IMR-90 (cell line): Measurements from ENCODE around the gene SUGCT. TPM values are rescaled to one million over a fixed set of nuclear protein-coding genes. Genes with fewer than 3 reads are reported as not detected.
A peak's percentile ranks its signal among the peaks of the same experiment; 100 is the strongest.

Experiments used
- ATAC-seq: fragments of 200-7000 bp; cut with Tn5 transposase; 2 replicates; pipeline ENCODE4 v1.9.1; 2020; ENCODE audit warnings: low read depth, mild to moderate bottlenecking, moderate library complexity
- BruUV-seq: library from RNA; stranded (reverse); fragments of 400-500 nt; replicated peaks from 2 replicates; lab custom pipeline; 2021; lab: Mats Ljungman, UMichigan
- CTCF ChIA-PET: fragments of 300-600 bp; formaldehyde crosslinking; extraction: SDS; loops from one replicate; lab custom pipeline; 2021; ENCODE audit warnings: antibody characterized with exemption; lab: Yijun Ruan, JAX
- POLR2A ChIA-PET: fragments of 300-600 bp; sonication (Branson Sonifier 250); formaldehyde crosslinking; loops from one replicate; lab custom pipeline; 2022; ENCODE audit warnings: antibody characterized with exemption; ENCODE audit not compliant: unreplicated experiment; lab: Charles Lee
- DNase-seq: peaks from one replicate; pipeline ENCODE4 v3.0.0; 2013
- H2AFZ ChIP-seq: replicated peaks from 2 replicates; pipeline ENCODE3; 2013; ENCODE audit warnings: low read length, mild to moderate bottlenecking; ENCODE audit not compliant: poor library complexity
- H2AK5ac ChIP-seq: 2 replicates; pipeline ENCODE4 v1.6.1; 2013; ENCODE audit warnings: low read depth, low read length, inconsistent platforms
- H2AK9ac ChIP-seq: replicated peaks from 2 replicates; pipeline ENCODE3; 2013; ENCODE audit warnings: mild to moderate bottlenecking, low read depth, low read length, moderate library complexity; ENCODE audit not compliant: poor library complexity
- H2BK120ac ChIP-seq: 2 replicates; pipeline ENCODE4 v1.6.1; 2013; ENCODE audit warnings: low read depth, low read length, inconsistent platforms
- H2BK15ac ChIP-seq: 3 replicates; pipeline ENCODE4 v1.6.1; 2013; ENCODE audit warnings: low read depth, low read length, inconsistent platforms
- H2BK20ac ChIP-seq: 2 replicates; pipeline ENCODE4 v1.6.1; 2013; ENCODE audit warnings: low read depth, mild to moderate bottlenecking, inconsistent platforms, low read length, moderate library complexity
- H2BK5ac ChIP-seq: 2 replicates; pipeline ENCODE4 v1.6.1; 2013; ENCODE audit warnings: mild to moderate bottlenecking, low read depth, low read length, inconsistent platforms; ENCODE audit not compliant: poor library complexity, severe bottlenecking
- H3K14ac ChIP-seq: replicated peaks from 2 replicates; pipeline ENCODE4 v1.6.1; 2013; ENCODE audit warnings: low read depth, low read length, inconsistent platforms
- H3K18ac ChIP-seq: 2 replicates; pipeline ENCODE4 v1.6.1; 2013; ENCODE audit warnings: low read depth, low read length, control low read depth
- H3K23ac ChIP-seq: 2 replicates; pipeline ENCODE4 v1.6.1; 2013; ENCODE audit warnings: low read depth, low read length, inconsistent platforms
- H3K27ac ChIP-seq: 2 replicates; pipeline ENCODE4 v1.5.1; 2013; ENCODE audit warnings: mild to moderate bottlenecking, control low read depth, low read length; ENCODE audit not compliant: insufficient read depth
- H3K27me3 ChIP-seq: 2 replicates; pipeline ENCODE4 v1.6.1; 2013; ENCODE audit warnings: low read length; ENCODE audit not compliant: control insufficient read depth, insufficient read depth
- H3K36me3 ChIP-seq: 2 replicates; pipeline ENCODE4 v1.6.1; 2013; ENCODE audit warnings: low read length, mixed read lengths; ENCODE audit not compliant: control insufficient read depth, insufficient read depth
- H3K4ac ChIP-seq: 2 replicates; pipeline ENCODE4 v1.6.1; 2013; ENCODE audit warnings: low read depth, low read length, inconsistent platforms
- H3K4me1 ChIP-seq: 2 replicates; pipeline ENCODE4 v1.6.1; 2013; ENCODE audit warnings: low read length, mixed read lengths; ENCODE audit not compliant: control insufficient read depth, insufficient read depth
- H3K4me2 ChIP-seq: 2 replicates; pipeline ENCODE4 v1.6.1; 2013; ENCODE audit warnings: low read depth, mild to moderate bottlenecking, control low read depth, low read length, moderate library complexity
- H3K4me3 ChIP-seq: 2 replicates; pipeline ENCODE4 v1.5.1; 2013; ENCODE audit warnings: low read depth, mild to moderate bottlenecking, control low read depth, low read length, moderate library complexity; ENCODE audit not compliant: insufficient read depth
- H3K56ac ChIP-seq: 2 replicates; pipeline ENCODE4 v1.6.1; 2013; ENCODE audit warnings: low read length, inconsistent platforms; ENCODE audit not compliant: insufficient read depth; ENCODE audit errors: extremely low read depth
- H3K79me1 ChIP-seq, 2 experiments: 2 replicates each; pipeline ENCODE4 v1.6.1; 2013; ENCODE audit warnings: low read length in 2 of 2, inconsistent platforms in 1 of 2, low read depth in 1 of 2
- H3K9ac ChIP-seq: 2 replicates; pipeline ENCODE4 v1.6.1; 2013; ENCODE audit warnings: low read depth, low read length, control low read depth
- H3K9me1 ChIP-seq: 2 replicates; pipeline ENCODE4 v1.6.1; 2013; ENCODE audit warnings: low read length, inconsistent platforms; ENCODE audit not compliant: insufficient read depth
- H3K9me3 ChIP-seq: 2 replicates; pipeline ENCODE4 v1.6.1; 2013; ENCODE audit warnings: low read length; ENCODE audit not compliant: control insufficient read depth, insufficient read depth
- H4K20me1 ChIP-seq: 2 replicates; pipeline ENCODE4 v1.6.1; 2013; ENCODE audit warnings: low read length, inconsistent platforms; ENCODE audit not compliant: insufficient read depth
- H4K5ac ChIP-seq: 2 replicates; pipeline ENCODE4 v1.6.1; 2013; ENCODE audit warnings: mild to moderate bottlenecking, low read depth, low read length, control low read depth
- H4K8ac ChIP-seq, 2 experiments: 2 replicates each; pipeline ENCODE4 v1.6.1; 2013; ENCODE audit warnings: low read depth in 2 of 2, low read length in 2 of 2, control low read depth in 1 of 2, inconsistent platforms in 1 of 2
- H4K91ac ChIP-seq: 2 replicates; pipeline ENCODE4 v1.6.1; 2013; ENCODE audit warnings: low read depth, low read length, inconsistent platforms; ENCODE audit not compliant: insufficient read depth
- BHLHE40 ChIP-seq: fragments of 150-350 bp; IDR thresholded peaks from 2 replicates; pipeline ENCODE4 v1.6.1; 2016; ENCODE audit warnings: mild to moderate bottlenecking, low read depth, low read length
- CEBPB ChIP-seq: IDR thresholded peaks from 2 replicates; pipeline ENCODE4 v1.6.1; 2012; ENCODE audit warnings: low read depth, low read length, improper control_type of control experiment
- CHD1 ChIP-seq: IDR thresholded peaks from 2 replicates; pipeline ENCODE4 v1.6.1; 2012; ENCODE audit warnings: low read depth, low read length, improper control_type of control experiment
- CTCF ChIP-seq: conservative IDR thresholded peaks from 2 replicates; pipeline ENCODE4 v1.5.1; 2012; ENCODE audit warnings: mild to moderate bottlenecking, low read depth, low read length, improper control_type of control experiment
- ELK1 ChIP-seq: fragments of 150-350 bp; IDR thresholded peaks from 2 replicates; pipeline ENCODE4 v1.6.1; 2016; ENCODE audit warnings: low read depth, mild to moderate bottlenecking, low read length, moderate library complexity, borderline replicate concordance
- FOS ChIP-seq: fragments of 150-350 bp; IDR thresholded peaks from 2 replicates; pipeline ENCODE4 v1.6.1; 2016; ENCODE audit warnings: low read depth, low read length
- MAFK ChIP-seq: IDR thresholded peaks from 2 replicates; pipeline ENCODE4 v1.6.1; 2012; ENCODE audit warnings: low read depth, low read length, improper control_type of control experiment
- MAZ ChIP-seq: IDR thresholded peaks from 2 replicates; pipeline ENCODE4 v1.6.1; 2012; ENCODE audit warnings: low read depth, mild to moderate bottlenecking, low read length, improper control_type of control experiment, moderate library complexity, borderline replicate concordance
- MXI1 ChIP-seq: IDR thresholded peaks from 2 replicates; pipeline ENCODE4 v1.6.1; 2012; ENCODE audit warnings: low read depth, mild to moderate bottlenecking, low read length, moderate library complexity, borderline replicate concordance
- NFE2L2 ChIP-seq: fragments of 150-350 bp; IDR thresholded peaks from 2 replicates; pipeline ENCODE4 v1.6.1; 2016; ENCODE audit warnings: low read depth, mild to moderate bottlenecking, low read length
- POLR2A ChIP-seq: IDR thresholded peaks from 2 replicates; pipeline ENCODE4 v1.6.1; 2012; ENCODE audit warnings: mild to moderate bottlenecking, low read depth, low read length
- RAD21 ChIP-seq: IDR thresholded peaks from 2 replicates; pipeline ENCODE4 v1.6.1; 2012; ENCODE audit warnings: low read length, improper control_type of control experiment
- RCOR1 ChIP-seq: IDR thresholded peaks from 2 replicates; pipeline ENCODE4 v1.6.1; 2012; ENCODE audit warnings: mild to moderate bottlenecking, low read length, improper control_type of control experiment; ENCODE audit not compliant: insufficient replicate concordance
- RFX5 ChIP-seq: IDR thresholded peaks from 2 replicates; pipeline ENCODE4 v1.8.0; 2012; ENCODE audit warnings: low read depth, mild to moderate bottlenecking, low read length, moderate library complexity
- SMC3 ChIP-seq: fragments of 150-350 bp; IDR thresholded peaks from 2 replicates; pipeline ENCODE4 v1.6.1; 2016; ENCODE audit warnings: low read depth, mild to moderate bottlenecking, antibody characterized with exemption, low read length, moderate library complexity
- USF2 ChIP-seq: fragments of 150-350 bp; IDR thresholded peaks from 2 replicates; pipeline ENCODE4 v1.6.1; 2017; ENCODE audit warnings: mild to moderate bottlenecking, antibody characterized with exemption, low read length, low read depth
- WGBS, 2 experiments: methylation state at CpG; one replicate each; pipeline versions ENCODE4 v1.1.5 to v1.1.7; 2013; ENCODE audit warnings: missing lambda C conversion rate in 2 of 2; ENCODE audit not compliant: insufficient read length in 1 of 2; ENCODE audit errors: extremely low coverage in 2 of 2; 5-methylcytosine and 5-hydroxymethylcytosine counted together
- dilution Hi-C: fragments of 300-500 bp; cut with HindIII; formaldehyde crosslinking; loops from one replicate; pipeline ENCODE4 v1.14.3; 2018; ENCODE audit warnings: low sequenced_read_pairs; ENCODE audit not compliant: unreplicated experiment
- in situ Hi-C: fragments of 300-500 bp; cut with MboI; formaldehyde crosslinking; loops from 3 replicates; pipeline ENCODE4 v1.14.3; 2019; ENCODE audit warnings: low sequenced_read_pairs, inconsistent platforms, mixed read lengths
- intact Hi-C: fragments of 100-400 bp; cut with micrococcal nuclease; formaldehyde crosslinking; loops from 2 replicates; pipeline ENCODE4 v1.10.0; 2022
- polyA plus RNA-seq, 3 experiments: library from polyadenylated mRNA; depleted of rRNA; stranded (reverse); fragments of >200 nt; gene quantifications; 2 replicates each; pipeline ENCODE4 v1.2.3, GENCODE V29; 2012; ENCODE audit warnings: low replicate concordance in 1 of 3
- total RNA-seq: library from RNA; depleted of rRNA; stranded (reverse); fragments of >200 nt; gene quantifications from 2 replicates; pipeline ENCODE4 v1.2.3, GENCODE V29; 2012

The SUGCT gene
- total and polyA plus RNA-seq, 2 of the 4 experiments (the other 2 are of a cell fraction), result 5.9 to 8.3 TPM

- Histone ChIP-seq H3K18ac (no peak overlapping the region), H3K36me3 (no peaks in the 10 kb centered on the region), H3K9me3 (no peaks in the 10 kb centered on the region), H3K4me3 (no peak overlapping the region), H2BK120ac (peak overlapping the region; percentile 59; the same call in 1 of the 2 replicates), H3K9me1 (no peaks in the 10 kb centered on the region), H2BK20ac (0 out of 2 replicates have a peak overlapping the region, but pooled peaks have one; percentile 64), H4K5ac (no peak overlapping the region), H4K20me1 (no peaks in the 10 kb centered on the region), H3K4me1 (peaks cover 12% of the 10 kb centered on the region), H4K91ac (no peak overlapping the region; the same call in 1 of the 2 replicates), H2BK5ac (peak overlapping the region; percentile 5), H3K27ac (no peak overlapping the region), H3K9ac (no peak overlapping the region), H2AK9ac (no peak overlapping the region), H3K23ac (peak overlapping the region; percentile 82; the same call in 1 of the 2 replicates), H4K8ac (no peak overlapping the region; a peak in 1 of 4 replicates), H3K4ac (0 out of 2 replicates have a peak overlapping the region, but pooled peaks have one; percentile 59), H3K56ac (no peak overlapping the region), H3K14ac (peak overlapping the region; percentile 70), H3K27me3 (no peaks in the 10 kb centered on the region), H3K79me1 (no peaks in the 10 kb centered on the region), H3K4me2 (no peak overlapping the region), H2BK15ac (peak overlapping the region; percentile 69; the same call in 1 of the 3 replicates), H2AK5ac (no peak overlapping the region), H2AFZ (no peak overlapping the region)
- no TSS peak for BruUV-seq
- intact Hi-C loops, result no loop called here
- POLR2A ChIA-PET, result no interaction called here
- ATAC-seq (peak; percentile 85), DNase-seq (peak; percentile 50)
- 83% methylated on average over 1 of the region's 1 CpG; no CpG with 5 or more reads in 1 of the 2 experiments for WGBS, 2 experiments
- in situ Hi-C loops, result no loop called here
- CTCF ChIA-PET, result no interaction called here
- TF ChIP-seq ELK1 (no peak), MAFK (no peak), USF2 (no peak), POLR2A (no peak), MAZ (no peak), CHD1 (no peak), SMC3 (no peak), NFE2L2 (no peak), RCOR1 (no peak), CTCF (no peak), MXI1 (no peak), RFX5 (no peak), FOS (no peak), CEBPB (no peak), RAD21 (no peak), BHLHE40 (no peak)
- dilution Hi-C loops, result no loop called here
These were observed 166.8 kb downstream of the SUGCT start for GRCh38 chr7:40301486-40302068.
